GM19372 (cell line): ENCODE measurements around the gene TLCD4.
"Not testable (repeated sequence)": the region's sequence is repeated elsewhere in the genome, so short reads cannot be mapped to it uniquely, and the experiment has no call there.

Experiments used
- ATAC-seq: cut with Tn5 transposase; IDR thresholded peaks from one replicate; pipeline ENCODE4 v1.9.1; 2021; ENCODE audit warnings: mild to moderate bottlenecking, low read depth, moderate library complexity; ENCODE audit not compliant: unreplicated experiment

Gene TLCD4

GRCh38 chr1:95140791-95141190 lies 23.6 kb downstream of the TLCD4 start:
- ATAC-seq: no peak

- ATAC-seq: no peak
Measured at GRCh38 chr1:95145493-95145892, 28.3 kb downstream of the TLCD4 start.

- ATAC-seq: no peak
Measured at GRCh38 chr1:95146637-95147036, 29.5 kb downstream of the TLCD4 start.

DNA sequence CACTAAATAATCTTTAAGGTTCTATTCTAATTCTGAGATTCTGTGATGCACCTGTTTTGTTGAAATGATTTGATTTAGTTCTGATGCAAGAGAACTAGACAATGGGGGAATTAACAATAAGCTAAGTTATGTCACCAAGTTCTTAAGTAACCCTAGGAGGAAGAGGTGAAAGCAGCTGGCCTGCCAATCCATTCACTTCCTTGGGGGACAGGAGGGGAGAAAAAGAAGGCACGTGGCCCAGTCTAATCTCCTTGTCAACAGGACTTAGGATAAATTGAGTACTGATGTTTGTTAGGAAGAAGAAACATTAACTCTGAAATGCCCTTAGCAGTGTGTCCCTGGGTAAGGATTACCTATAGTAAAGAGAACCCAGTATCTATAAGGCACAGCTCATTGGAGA lies 36.9 kb downstream of the TLCD4 start:
- ATAC-seq: no peak

DNA sequence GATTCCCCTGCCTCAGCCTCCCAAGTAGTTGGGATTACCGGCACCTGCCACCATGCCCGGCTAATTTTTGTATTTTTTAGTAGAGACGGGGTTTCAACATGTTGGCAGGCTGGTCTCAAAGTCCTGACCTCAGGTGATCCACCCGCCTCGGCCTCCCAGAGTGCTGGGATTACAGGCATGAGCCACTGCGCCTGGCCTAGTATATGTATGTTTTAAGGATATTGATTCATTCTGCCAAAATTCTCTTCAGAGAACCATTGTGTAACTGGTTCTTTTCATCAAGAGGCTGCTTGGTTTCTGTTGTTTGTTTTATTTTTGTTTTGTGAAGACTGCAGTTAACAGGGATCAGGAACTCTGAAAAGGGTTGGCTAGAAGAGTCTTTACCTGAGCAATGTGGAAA lies 48.4 kb downstream of the TLCD4 start:
- ATAC-seq: not testable (repeated sequence)
